Superior temporal gyrus (tissue), 1 donor: Measurements from ENCODE around the gene SNED1.

Experiments
- DNase-seq: peaks from one replicate; pipeline ENCODE4 v3.0.0-alpha.2; 2016; ENCODE audit errors: extremely low spot score

SNED1 gene

GRCh38 chr2:241129086-241129871 is 130.9 kb downstream of the SNED1 start:
- DNase-seq = no peak

DNA sequence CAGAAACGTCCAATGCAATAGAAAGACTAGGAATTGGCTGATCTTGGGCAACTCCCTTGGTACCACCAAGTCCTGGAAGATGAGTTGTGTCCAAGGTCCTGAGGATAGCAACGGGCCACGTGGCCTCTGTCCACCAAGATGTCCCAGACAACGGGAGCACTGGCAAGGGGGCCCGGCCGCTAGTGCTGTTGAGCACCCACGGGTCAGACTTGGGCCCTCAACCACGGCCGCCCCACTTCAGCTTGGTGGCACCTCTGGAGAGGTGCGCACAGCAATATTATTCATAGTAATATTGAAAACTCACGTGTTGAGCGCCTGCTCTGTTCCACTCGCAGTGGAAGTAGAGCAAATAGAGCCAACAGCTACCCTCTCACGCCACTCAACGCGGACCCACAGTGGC is 131.9 kb downstream of the SNED1 start:
- DNase-seq = no peak

GRCh38 chr2:241131531-241131930 is 133.1 kb downstream of the SNED1 start:
- DNase-seq = no peak

DNA sequence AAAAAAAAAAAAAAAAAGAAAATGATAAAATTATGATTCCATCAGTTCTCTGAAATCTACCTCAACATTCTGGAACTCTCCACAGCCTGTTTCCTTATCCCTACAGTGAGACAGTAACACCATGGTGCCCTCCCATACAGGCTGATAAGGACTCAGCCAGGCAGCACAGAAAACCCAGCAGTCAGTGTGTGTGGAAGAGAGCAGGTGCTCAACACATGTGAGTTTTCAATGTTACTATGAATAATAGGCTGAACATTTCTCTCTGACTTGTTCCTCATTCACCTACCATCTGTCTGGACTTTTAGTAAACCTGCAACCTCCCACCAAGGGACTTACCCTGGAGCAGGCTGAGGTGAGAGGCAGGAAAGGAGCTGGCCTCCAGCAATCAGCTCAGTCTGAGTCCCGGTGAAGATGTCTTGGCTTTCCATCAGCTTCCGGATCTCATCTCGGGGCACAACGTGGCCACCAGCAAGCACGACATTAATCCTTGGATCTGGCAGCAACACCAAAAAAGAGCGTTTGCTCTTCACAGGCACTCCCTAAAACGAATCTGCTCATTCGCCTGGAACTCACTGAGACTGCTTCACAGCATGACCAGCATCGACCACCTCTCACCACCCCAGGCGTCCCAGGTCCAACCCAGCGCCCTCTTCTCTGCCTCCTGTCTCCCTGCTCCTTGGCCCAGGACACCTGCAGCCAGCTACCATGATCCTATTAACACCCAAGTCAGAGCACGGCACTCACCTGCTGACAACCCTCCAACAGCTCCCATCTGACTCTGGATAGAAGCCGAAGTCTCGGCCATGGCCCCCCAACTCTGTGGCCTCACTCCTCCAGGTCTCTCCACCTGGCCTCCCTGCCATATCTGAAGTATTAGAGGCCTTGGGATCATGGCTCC is 134.4 kb downstream of the SNED1 start:
- no peak for DNase-seq

DNA sequence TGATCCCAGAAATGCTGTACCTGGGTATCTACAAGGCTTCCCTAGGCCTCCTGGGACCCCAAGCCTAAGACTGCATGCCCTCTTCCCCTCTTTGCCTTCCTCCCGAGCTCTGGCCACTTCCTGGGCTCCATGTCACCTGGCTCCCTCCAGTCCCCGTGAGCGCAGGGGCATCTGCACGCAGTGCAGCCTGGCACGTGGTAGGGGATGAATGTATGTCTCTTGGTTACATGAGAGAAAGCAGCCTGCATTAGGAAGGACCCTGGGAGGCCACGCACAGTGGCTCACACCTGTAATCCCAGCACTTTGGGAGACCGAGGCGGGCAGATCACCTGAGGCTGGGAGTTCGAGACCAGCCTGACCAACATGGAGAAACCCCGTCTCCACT is 135.0 kb downstream of the SNED1 start:
- no peak for DNase-seq

- no peak for DNase-seq
Observed at GRCh38 chr2:241134711-241135110, 136.3 kb downstream of the SNED1 start.

DNA sequence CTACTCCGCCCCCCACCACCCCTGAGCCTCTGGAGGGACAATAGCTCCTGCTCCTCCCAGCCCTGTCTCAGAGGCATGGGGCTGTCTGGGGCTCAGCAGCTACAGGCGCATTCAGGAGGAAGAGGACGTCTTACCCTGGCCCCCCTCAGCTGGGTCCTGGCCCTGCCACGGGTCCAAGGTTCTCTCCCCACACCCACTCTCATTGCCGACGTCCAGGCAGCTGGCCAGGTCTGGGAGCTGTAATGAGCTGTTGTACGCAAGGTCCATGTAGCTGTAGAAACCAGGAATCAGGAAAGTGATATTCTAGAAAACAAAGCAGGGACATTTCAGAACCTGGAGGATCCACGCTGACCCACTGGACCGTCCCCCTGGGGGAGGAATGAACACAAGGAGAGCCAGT is 137.3 kb downstream of the SNED1 start:
- no peak for DNase-seq

DNA sequence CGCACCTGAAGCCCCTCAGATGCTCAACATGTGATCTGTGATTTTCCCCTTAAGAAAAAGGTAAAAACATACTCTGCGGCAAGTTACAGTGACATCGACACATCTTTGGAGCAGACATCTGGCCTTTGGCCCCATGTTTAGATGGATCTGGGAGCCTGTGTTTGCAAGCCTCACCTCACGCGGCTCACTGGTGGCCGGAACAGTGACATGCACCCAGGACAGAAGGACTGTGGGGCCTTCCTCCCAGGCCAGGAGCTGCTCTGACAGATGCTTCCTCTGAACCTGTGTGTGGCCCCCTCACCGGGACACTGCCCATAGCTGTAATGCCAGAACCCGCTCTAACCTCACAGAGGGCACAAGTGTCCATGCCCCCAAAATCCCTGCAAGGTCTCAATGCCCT is 137.8 kb downstream of the SNED1 start:
- no peak for DNase-seq

DNA sequence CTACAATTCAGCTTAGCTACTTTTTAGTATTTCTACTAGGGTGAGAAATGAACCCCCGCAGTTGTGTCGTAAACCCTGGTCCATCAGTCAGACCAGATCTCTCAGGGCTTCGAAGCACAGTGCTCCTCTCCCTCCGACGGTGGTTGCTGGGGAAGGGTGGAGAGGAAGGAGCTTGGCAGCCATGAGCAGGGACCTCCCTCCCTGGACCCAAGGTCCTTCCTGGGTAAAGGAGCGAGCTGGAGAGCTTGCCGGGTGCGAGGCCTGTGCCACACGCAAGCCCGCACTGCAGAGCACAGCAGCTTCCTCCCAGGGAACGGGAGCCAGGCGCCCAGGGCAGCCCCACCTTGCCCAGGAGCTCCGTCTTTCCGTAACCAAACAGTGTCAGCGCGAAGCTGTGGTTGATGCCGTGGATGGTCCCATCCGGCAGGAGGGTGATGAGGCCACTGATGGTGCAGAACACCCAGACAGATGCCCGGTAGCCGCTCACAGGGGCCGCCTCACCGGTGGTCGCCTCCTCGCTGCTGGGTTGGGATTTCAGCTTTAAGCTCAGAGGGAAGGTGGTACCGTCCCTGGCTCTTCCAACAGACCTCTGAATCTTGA is 138.3 kb downstream of the SNED1 start:
- no peak for DNase-seq

- DNase-seq = no peak
Observed at GRCh38 chr2:241137276-241138190, 139.1 kb downstream of the SNED1 start.

DNA sequence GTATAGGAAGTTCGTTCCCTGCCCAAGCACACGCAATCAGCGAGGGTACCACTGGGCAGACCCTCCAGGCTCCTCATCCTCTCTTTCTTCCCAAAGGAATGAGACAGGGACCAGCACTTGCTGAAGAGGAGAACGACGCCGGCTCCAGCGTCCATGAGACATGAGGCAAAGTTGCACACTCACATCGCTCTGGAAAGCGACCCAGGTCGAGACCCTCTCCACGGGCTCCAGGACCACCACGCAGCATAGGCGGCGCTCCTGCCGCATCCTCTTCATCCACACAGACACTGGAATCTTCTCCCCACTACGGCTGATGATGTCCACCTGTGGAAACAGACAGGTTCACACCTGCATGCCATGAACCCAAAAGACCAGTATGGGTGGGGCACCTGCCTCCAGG is 140.1 kb downstream of the SNED1 start:
- no peak for DNase-seq

DNA sequence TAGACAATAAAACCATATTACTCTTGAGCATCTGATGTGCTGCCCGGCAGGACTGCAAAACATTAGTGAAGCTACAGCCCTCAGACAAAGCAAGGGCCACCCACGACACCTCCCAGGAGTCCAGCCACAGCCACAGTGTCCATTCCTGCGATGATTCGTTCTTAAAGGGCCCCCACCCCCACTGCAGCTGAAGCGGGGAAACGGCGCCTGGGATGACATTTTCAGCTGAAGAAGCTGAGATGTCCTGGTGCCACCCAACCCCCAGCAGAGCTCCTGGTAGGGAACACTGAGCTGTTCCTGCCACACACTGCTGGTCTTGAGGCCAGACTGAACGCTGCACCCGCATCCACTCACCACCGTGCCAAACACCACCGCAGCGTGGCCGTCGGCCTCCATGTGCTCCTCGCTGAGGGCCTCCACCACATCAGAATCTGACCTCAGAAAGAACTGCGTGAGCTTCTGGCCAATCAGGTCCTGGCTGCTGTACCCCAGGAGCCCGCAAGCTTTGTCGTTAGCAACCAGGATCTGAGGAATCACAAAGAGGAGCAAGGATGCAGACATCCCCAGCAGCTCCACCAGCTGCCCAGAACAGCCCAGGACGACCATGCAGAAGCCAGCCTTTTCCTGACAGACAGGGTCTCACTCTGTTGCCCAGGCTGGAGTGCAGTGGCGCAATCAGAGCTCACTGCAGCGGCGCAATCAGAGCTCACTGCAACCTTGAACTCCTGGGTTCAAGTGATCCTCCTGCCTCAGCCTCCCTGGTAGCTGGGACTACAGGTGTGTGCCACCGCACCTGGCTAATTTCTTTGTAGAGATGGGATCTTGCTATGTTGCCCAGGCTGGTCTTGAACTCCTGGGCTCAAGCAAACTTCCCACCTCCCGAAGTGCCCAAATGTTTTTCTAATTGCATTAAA is 141.4 kb downstream of the SNED1 start:
- no peak for DNase-seq

- no peak for DNase-seq
Observed at GRCh38 chr2:241140445-241140840, 142.0 kb downstream of the SNED1 start.

GRCh38 chr2:241141214-241141770 is 142.9 kb downstream of the SNED1 start:
- no peak for DNase-seq

- no peak for DNase-seq
Observed at GRCh38 chr2:241142063-241142462, 143.6 kb downstream of the SNED1 start.

DNA sequence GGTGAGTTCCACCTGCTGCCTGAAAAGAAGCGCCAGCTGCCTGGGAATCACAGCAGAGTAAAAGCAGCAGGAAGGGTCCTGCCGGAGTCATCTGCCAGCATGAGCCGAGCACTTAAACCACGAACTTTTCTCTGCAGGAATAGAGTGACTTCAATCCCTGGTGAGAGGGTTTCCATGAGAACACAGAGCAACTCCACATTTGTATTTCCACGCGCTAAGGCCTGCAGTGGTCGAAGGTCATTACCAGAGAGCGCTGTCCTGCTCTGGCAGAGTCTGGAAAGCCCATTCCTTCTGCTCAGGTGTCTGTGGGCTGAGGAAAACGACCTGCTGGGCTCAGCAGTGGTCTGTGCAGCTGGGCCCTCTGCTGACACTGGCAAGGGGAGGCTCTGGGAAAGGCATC is 144.2 kb downstream of the SNED1 start:
- DNase-seq = no peak
